T-helper 9 cell (primary cell): ENCODE results near the gene MYO1F.
"Not testable (repeated sequence)": the region's sequence is repeated elsewhere in the genome, so short reads cannot be mapped to it uniquely, and the experiment has no call there.

Source experiments
- DNase-seq: peaks from one replicate; pipeline ENCODE4 v3.0.0-alpha.2; 2020
- total RNA-seq, 2 donors: gene quantifications; one replicate each; lab custom pipeline; 2026; lab: John Stamatoyannopoulos, UW

The MYO1F gene
- total RNA-seq = 282 to 345 reads per million in 2 donors

GRCh38 chr19:8577247-8577646 is at the start of gene MYO1F:
TSS of gene MYO1F (minus strand) at chr19:8577442. CDS start at chr19:8577309, 133 bp downstream.
- DNase-seq = no peak

- DNase-seq = no peak
Observed at GRCh38 chr19:8626842-8627241, 49.6 kb upstream of the MYO1F start.

GRCh38 chr19:8622886-8623285 is 45.6 kb upstream of the MYO1F start:
- DNase-seq = not testable (repeated sequence)

- DNase-seq = no peak
Observed at GRCh38 chr19:8618751-8619150, 41.5 kb upstream of the MYO1F start.

GRCh38 chr19:8617984-8618383 is 40.7 kb upstream of the MYO1F start:
- no peak for DNase-seq

- not testable (repeated sequence) for DNase-seq
Observed at GRCh38 chr19:8617325-8617724, 40.1 kb upstream of the MYO1F start.

- DNase-seq = no peak
Observed at GRCh38 chr19:8616861-8617260, 39.6 kb upstream of the MYO1F start.

- DNase-seq = peak; percentile 64
Observed at GRCh38 chr19:8615813-8616596, 38.8 kb upstream of the MYO1F start.

- DNase-seq = no peak
Observed at GRCh38 chr19:8615024-8615423, 37.8 kb upstream of the MYO1F start.

GRCh38 chr19:8614455-8614854 is 37.2 kb upstream of the MYO1F start:
- no peak for DNase-seq

GRCh38 chr19:8612807-8613171 is 35.5 kb upstream of the MYO1F start:
- DNase-seq = no peak

GRCh38 chr19:8611877-8612806 is 34.9 kb upstream of the MYO1F start:
- DNase-seq = no peak

GRCh38 chr19:8611391-8611876 is 34.2 kb upstream of the MYO1F start:
- DNase-seq = no peak

- no peak for DNase-seq
Observed at GRCh38 chr19:8610936-8611300, 33.7 kb upstream of the MYO1F start.

GRCh38 chr19:8610041-8610935 is 33.0 kb upstream of the MYO1F start, which contains the start of gene ADAMTS10:
TSS of gene ADAMTS10 (minus strand) at chr19:8610715. CDS start at chr19:8605710, 5,005 bp downstream.
- peak; percentile 43 for DNase-seq

GRCh38 chr19:8609279-8610040 is 32.2 kb upstream of the MYO1F start:
- no peak for DNase-seq

GRCh38 chr19:8608941-8609278 is 31.7 kb upstream of the MYO1F start:
- no peak for DNase-seq

- DNase-seq = no peak
Observed at GRCh38 chr19:8607386-8607785, 30.1 kb upstream of the MYO1F start.

GRCh38 chr19:8605514-8605913 is 28.3 kb upstream of the MYO1F start:
- no peak for DNase-seq

GRCh38 chr19:8601796-8602195 is 24.6 kb upstream of the MYO1F start:
- DNase-seq = no peak

- no peak for DNase-seq
Observed at GRCh38 chr19:8600816-8601215, 23.6 kb upstream of the MYO1F start.

- no peak for DNase-seq
Observed at GRCh38 chr19:8600064-8600463, 22.8 kb upstream of the MYO1F start.
